Measurements from ENCODE around the gene ZNF70. TPM values are rescaled to one million over a fixed set of nuclear protein-coding genes. Genes with fewer than 3 reads are reported as not detected.

Gene ZNF70
- total and polyA plus RNA-seq, 4 donors: 4.3 to 11.2 (median 7.7) TPM

DNA sequence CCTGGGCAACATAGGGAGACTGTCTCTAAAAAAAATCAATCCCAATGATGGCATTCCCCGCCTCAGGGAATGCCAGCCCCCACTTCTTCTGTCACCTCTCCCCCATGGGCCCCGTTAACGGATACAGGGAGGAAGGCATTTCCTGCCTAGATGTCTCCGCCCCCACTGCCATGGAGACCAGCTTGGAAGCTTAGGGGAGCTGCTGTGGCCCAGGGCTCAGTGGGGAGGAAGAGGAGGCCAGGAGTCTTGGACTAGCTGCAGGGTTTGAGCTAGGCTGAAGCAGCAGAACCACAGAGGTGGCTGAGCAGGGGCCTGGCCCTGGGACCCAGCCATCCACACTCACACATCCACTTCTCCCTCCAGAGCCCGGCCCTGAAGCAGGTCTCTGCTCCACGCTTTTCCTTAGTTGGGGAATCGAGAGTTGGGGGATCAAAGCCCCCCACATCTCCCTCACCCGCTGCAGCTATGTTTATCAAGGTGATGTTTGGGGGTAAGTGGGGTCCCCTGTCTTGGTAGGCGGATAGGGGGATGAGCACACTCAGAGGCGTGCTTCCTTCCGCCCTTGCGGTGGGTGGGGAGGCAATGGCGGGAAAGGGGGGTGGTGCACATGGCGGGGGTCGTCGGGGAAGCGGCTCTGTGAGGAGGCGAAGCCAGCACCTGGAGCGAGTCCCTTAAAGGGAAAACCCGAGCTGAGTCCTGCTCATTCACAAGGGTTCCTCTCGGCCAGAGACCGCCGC, 12.1 kb upstream of the ZNF70 start, which contains the start of gene C22orf15:
C22orf15 (plus strand) TSS at position 149 of the 737 bp plus-strand sequence; CDS start at position 466, 317 bp downstream.
- Histone ChIP-seq H3K9me3 (ENCODE audit: control insufficient read depth, insufficient read depth, low read length) (no peaks in the 10 kb centered on the region), H3K27ac (ENCODE audit: low read depth, low read length) (no peak within 1 kb of the TSS), H3K4me1 (ENCODE audit: control insufficient read depth, insufficient read depth, low read length) (peaks cover 44% of the 10 kb centered on the region), H3K4me3 (ENCODE audit: low read depth, low read length) (no peak within 1 kb of the TSS), H3K27me3 (ENCODE audit: control insufficient read depth, insufficient read depth, low read length) (no peaks in the 10 kb centered on the region), H3K36me3 (ENCODE audit: control insufficient read depth, insufficient read depth, low read length) (peaks cover 28% of the 10 kb centered on the region)
- WGBS (ENCODE audit: insufficient coverage): 34% methylated on average over 16 of the region's 23 CpGs
- DNase-seq (ENCODE audit: low read depth in 4 of 6, low spot score in 6 of 6): peak in 1 of 6 donors; percentile 17

- WGBS (ENCODE audit: insufficient coverage): 92% methylated on average over 5 of the region's 6 CpGs
- Histone ChIP-seq H3K36me3 (ENCODE audit: control insufficient read depth, insufficient read depth, low read length) (peaks cover 15% of the 10 kb centered on the region), H3K27me3 (ENCODE audit: control insufficient read depth, insufficient read depth, low read length) (no peaks in the 10 kb centered on the region), H3K4me3 (ENCODE audit: low read depth, low read length) (no peak overlapping the region), H3K9me3 (ENCODE audit: control insufficient read depth, insufficient read depth, low read length) (no peaks in the 10 kb centered on the region), H3K27ac (ENCODE audit: low read depth, low read length) (no peak overlapping the region), H3K4me1 (ENCODE audit: control insufficient read depth, insufficient read depth, low read length) (peaks cover 24% of the 10 kb centered on the region)
- DNase-seq (ENCODE audit: low read depth in 4 of 6, low spot score in 6 of 6): no peak
Measured at GRCh38 chr22:23760056-23760455, 9.1 kb upstream of the ZNF70 start.

DNA sequence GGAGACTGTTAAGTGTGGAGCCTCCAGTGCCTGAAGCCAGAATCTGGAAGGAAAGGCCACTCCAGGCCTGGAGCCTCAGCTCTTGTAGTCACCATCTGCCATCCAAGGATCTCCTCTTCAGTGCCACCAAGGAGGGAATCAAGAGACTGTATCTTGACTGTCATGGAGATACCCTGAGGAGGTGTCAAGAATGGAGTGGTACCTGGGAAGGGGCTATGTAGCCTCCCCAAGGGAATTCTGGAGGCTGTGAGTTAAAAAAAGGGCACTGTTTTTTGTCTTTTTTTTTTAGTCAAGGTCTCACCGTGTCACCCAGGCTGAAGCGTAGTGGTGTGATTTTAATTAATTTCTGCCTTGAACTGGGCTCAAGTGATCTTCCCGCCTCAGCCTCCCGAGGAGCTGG, 8.7 kb upstream of the ZNF70 start:
- Histone ChIP-seq H3K4me3 (ENCODE audit: low read depth, low read length) (no peak overlapping the region), H3K27me3 (ENCODE audit: control insufficient read depth, insufficient read depth, low read length) (no peaks in the 10 kb centered on the region), H3K9me3 (ENCODE audit: control insufficient read depth, insufficient read depth, low read length) (no peaks in the 10 kb centered on the region), H3K36me3 (ENCODE audit: control insufficient read depth, insufficient read depth, low read length) (peaks cover 11% of the 10 kb centered on the region), H3K27ac (ENCODE audit: low read depth, low read length) (no peak overlapping the region), H3K4me1 (ENCODE audit: control insufficient read depth, insufficient read depth, low read length) (peaks cover 20% of the 10 kb centered on the region)
- WGBS (ENCODE audit: insufficient coverage): 85% methylated on average over 4 of the region's 4 CpGs
- no peak for DNase-seq (ENCODE audit: low read depth in 4 of 6, low spot score in 6 of 6)

DNA sequence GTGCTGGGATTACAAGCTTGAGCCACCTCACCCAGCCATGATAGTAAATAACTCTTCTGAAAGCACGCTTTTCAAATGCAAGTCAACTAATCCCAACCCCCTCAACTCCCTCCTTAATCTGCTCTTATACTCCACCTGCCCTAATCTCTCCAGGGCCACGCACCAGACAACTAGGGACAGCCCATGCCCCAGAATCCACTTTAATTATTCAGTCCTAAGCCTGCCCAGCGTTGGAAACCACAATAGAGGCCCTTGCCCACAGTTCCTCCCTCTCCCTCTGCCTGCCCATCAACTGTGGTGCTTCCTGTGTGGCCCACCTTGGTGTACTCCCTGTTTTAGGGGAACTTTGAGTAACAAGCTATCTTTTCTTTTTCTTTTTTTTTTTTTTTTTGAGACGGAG, 6.0 kb upstream of the ZNF70 start:
- Histone ChIP-seq H3K27me3 (ENCODE audit: control insufficient read depth, insufficient read depth, low read length) (no peaks in the 10 kb centered on the region), H3K4me1 (ENCODE audit: control insufficient read depth, insufficient read depth, low read length) (peaks cover 5% of the 10 kb centered on the region), H3K27ac (ENCODE audit: low read depth, low read length) (no peak overlapping the region), H3K4me3 (ENCODE audit: low read depth, low read length) (no peak overlapping the region), H3K36me3 (ENCODE audit: control insufficient read depth, insufficient read depth, low read length) (no peaks in the 10 kb centered on the region), H3K9me3 (ENCODE audit: control insufficient read depth, insufficient read depth, low read length) (no peaks in the 10 kb centered on the region)
- DNase-seq (ENCODE audit: low read depth in 4 of 6, low spot score in 6 of 6): no peak
- 27% methylated on average over 3 of the region's 4 CpGs for WGBS (ENCODE audit: insufficient coverage)

- Histone ChIP-seq H3K4me3 (ENCODE audit: low read depth, low read length) (no peak overlapping the region), H3K27ac (ENCODE audit: low read depth, low read length) (no peak overlapping the region), H3K27me3 (ENCODE audit: control insufficient read depth, insufficient read depth, low read length) (no peaks in the 10 kb centered on the region), H3K9me3 (ENCODE audit: control insufficient read depth, insufficient read depth, low read length) (no peaks in the 10 kb centered on the region), H3K36me3 (ENCODE audit: control insufficient read depth, insufficient read depth, low read length) (no peaks in the 10 kb centered on the region), H3K4me1 (ENCODE audit: control insufficient read depth, insufficient read depth, low read length) (peaks cover 13% of the 10 kb centered on the region)
- no peak for DNase-seq (ENCODE audit: low read depth in 4 of 6, low spot score in 6 of 6)
- whole genome bisulfite sequencing (ENCODE audit: insufficient coverage): 100% methylated on average over 2 of the region's 8 CpGs
Measured at GRCh38 chr22:23755711-23756110, 4.8 kb upstream of the ZNF70 start.

DNA sequence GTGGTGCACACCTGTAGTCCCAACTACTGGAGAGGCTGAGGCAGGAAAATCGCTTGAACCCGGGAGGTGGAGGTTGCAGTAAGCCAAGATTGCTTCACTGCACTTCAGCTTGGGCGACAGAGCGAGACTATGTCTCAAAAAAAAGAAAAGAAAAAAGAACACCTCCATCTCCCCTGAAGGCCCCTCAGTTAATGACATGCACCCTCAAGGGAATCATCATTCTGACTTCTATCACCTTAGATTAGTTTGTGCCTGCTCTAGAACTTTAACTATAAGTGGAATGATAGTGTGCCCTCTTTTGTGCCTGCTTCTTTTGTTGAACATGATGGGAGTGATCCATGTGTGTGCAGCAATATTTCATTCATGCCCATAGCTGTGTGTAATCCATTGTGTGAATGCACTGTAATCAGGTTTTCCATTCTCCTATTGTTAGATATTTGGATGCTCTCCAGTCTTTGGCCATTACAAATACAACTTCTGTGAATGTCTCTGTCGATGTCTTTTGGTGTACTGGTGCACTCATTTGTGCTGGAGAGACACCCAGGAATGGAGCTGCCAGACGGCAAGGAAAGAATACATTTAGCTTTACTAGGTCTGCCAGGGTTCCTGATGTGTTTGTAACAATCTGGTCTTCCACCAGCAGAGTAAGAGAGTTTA, 4.2 kb upstream of the ZNF70 start:
- no peaks in the 10 kb centered on the region for H3K9me3 ChIP-seq (ENCODE audit: control insufficient read depth, insufficient read depth, low read length)
- no peak overlapping the region for H3K4me3 ChIP-seq (ENCODE audit: low read depth, low read length)
- H3K4me1 ChIP-seq (ENCODE audit: control insufficient read depth, insufficient read depth, low read length): peaks cover 13% of the 10 kb centered on the region
- WGBS (ENCODE audit: insufficient coverage): 17% methylated on average over 1 of the region's 6 CpGs
- no peak overlapping the region for H3K27ac ChIP-seq (ENCODE audit: low read depth, low read length)
- H3K36me3 ChIP-seq (ENCODE audit: control insufficient read depth, insufficient read depth, low read length): no peaks in the 10 kb centered on the region
- DNase-seq (ENCODE audit: low read depth in 4 of 6, low spot score in 6 of 6): peak in 1 of 6 donors; percentile 20
- H3K27me3 ChIP-seq (ENCODE audit: control insufficient read depth, insufficient read depth, low read length): no peaks in the 10 kb centered on the region

DNA sequence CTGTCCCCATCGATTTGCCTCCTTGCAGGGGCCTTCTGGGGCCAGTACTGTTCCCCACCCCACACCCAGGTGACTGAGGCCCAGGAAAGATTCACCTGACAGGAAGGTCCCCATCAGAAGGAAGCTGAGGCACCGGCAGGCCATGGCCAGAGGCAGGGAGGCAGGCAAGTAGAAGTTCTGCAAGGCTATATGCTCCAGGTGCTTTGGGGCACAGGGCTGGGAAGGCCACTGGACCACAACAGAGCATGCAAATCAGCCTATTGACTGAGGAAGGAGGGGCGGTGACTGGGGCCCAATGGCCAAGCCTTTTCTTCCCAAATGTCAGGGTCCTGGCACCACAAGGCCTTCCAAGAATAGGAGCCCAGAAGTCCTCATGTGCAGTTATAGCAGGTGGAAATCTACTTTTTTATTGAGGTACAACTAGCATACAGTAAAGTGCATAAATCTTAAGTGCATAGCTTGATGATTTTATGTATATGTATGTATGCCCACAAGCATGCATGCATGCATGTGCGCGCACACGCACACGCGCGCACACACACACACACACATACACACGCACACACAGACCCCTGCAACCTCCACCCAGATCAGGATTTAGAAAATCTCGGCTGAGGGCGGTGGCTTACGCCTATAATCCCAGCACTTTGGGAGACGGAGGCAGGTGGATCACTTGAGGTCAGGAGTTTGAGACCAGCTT, 3.5 kb upstream of the ZNF70 start, which contains the start of gene VPREB3:
VPREB3 (minus strand) TSS at position 206 of the 700 bp plus-strand sequence; CDS start at position 144, 62 bp downstream.
- Histone ChIP-seq H3K4me1 (ENCODE audit: control insufficient read depth, insufficient read depth, low read length) (peaks cover 17% of the 10 kb centered on the region), H3K27me3 (ENCODE audit: control insufficient read depth, insufficient read depth, low read length) (no peaks in the 10 kb centered on the region), H3K4me3 (ENCODE audit: low read depth, low read length) (no peak within 1 kb of the TSS), H3K36me3 (ENCODE audit: control insufficient read depth, insufficient read depth, low read length) (no peaks in the 10 kb centered on the region), H3K9me3 (ENCODE audit: control insufficient read depth, insufficient read depth, low read length) (no peaks in the 10 kb centered on the region), H3K27ac (ENCODE audit: low read depth, low read length) (no peak within 1 kb of the TSS)
- DNase-seq (ENCODE audit: low read depth in 4 of 6, low spot score in 6 of 6): no peak
- 80% methylated on average over 9 of the region's 14 CpGs for WGBS (ENCODE audit: insufficient coverage)

DNA sequence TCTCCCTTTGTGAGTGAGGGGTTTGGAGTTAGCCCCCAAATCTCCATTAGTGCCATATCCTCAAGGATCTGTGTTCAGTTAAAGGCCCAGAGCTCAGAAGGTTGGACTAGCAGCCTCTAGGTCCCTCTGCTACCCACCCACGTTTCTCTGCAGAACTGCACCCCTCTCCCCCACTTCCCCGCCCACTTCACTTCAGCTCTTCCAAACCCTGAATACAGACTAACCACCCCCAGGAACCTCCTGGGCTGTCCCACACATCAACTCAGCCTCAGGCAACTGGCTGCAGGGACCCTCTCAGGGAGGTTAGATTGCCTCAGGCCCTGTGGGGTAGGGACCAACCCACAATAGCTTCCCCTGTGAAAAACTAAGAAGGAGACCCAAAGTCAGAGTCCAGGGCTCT, 2.5 kb upstream of the ZNF70 start:
- no peak overlapping the region for H3K27ac ChIP-seq (ENCODE audit: low read depth, low read length)
- 70% methylated on average over 2 of the region's 2 CpGs for WGBS (ENCODE audit: insufficient coverage)
- no peaks in the 10 kb centered on the region for H3K27me3 ChIP-seq (ENCODE audit: control insufficient read depth, insufficient read depth, low read length)
- no peaks in the 10 kb centered on the region for H3K36me3 ChIP-seq (ENCODE audit: control insufficient read depth, insufficient read depth, low read length)
- peaks cover 17% of the 10 kb centered on the region for H3K4me1 ChIP-seq (ENCODE audit: control insufficient read depth, insufficient read depth, low read length)
- H3K9me3 ChIP-seq (ENCODE audit: control insufficient read depth, insufficient read depth, low read length): no peaks in the 10 kb centered on the region
- DNase-seq (ENCODE audit: low read depth in 4 of 6, low spot score in 6 of 6): no peak
- no peak overlapping the region for H3K4me3 ChIP-seq (ENCODE audit: low read depth, low read length)

- Histone ChIP-seq H3K4me1 (ENCODE audit: control insufficient read depth, insufficient read depth, low read length) (peaks cover 17% of the 10 kb centered on the region), H3K9me3 (ENCODE audit: control insufficient read depth, insufficient read depth, low read length) (no peaks in the 10 kb centered on the region), H3K36me3 (ENCODE audit: control insufficient read depth, insufficient read depth, low read length) (no peaks in the 10 kb centered on the region), H3K27ac (ENCODE audit: low read depth, low read length) (no peak overlapping the region), H3K27me3 (ENCODE audit: control insufficient read depth, insufficient read depth, low read length) (no peaks in the 10 kb centered on the region), H3K4me3 (ENCODE audit: low read depth, low read length) (no peak overlapping the region)
- 95% methylated on average over 16 of the region's 16 CpGs for WGBS (ENCODE audit: insufficient coverage)
- DNase-seq (ENCODE audit: low read depth in 4 of 6, low spot score in 6 of 6): no peak
Measured at GRCh38 chr22:23752750-23753149, 1.8 kb upstream of the ZNF70 start.

Data from spinal cord (tissue), 10 donors.